Measurements from ENCODE around the gene EGFL7. TPM values are rescaled to one million over a fixed set of nuclear protein-coding genes. Genes with fewer than 3 reads are reported as not detected.

The EGFL7 gene
- total RNA-seq, 1 donor from 2014 or later: 6.9 TPM

DNA sequence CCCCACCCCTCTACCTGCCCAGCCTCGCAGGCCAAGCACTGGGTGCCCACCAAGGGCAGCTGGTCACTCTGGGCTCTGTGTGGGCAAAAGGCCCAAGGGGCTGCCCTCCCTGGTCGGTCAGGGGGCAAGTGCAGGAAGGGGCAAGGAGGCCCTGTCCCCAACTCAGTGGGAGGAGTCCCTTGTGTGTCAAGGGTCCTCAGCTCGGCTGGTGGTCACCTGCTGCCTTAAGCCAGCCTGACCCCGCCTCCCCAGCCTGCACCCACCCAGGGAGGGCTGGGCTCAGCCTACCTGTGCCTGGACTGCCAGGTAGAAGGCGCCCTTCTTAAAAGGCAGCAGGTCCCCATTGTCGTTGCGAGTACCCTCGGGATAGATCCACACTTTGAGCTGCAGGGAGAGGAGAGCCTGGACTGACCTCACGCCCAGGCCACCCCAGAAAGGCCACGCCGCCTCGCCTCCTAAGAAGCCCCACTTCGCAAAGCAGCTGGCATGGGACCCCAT lies 13.6 kb downstream of the EGFL7 start:
- TF ChIP-seq, protein P1, sequence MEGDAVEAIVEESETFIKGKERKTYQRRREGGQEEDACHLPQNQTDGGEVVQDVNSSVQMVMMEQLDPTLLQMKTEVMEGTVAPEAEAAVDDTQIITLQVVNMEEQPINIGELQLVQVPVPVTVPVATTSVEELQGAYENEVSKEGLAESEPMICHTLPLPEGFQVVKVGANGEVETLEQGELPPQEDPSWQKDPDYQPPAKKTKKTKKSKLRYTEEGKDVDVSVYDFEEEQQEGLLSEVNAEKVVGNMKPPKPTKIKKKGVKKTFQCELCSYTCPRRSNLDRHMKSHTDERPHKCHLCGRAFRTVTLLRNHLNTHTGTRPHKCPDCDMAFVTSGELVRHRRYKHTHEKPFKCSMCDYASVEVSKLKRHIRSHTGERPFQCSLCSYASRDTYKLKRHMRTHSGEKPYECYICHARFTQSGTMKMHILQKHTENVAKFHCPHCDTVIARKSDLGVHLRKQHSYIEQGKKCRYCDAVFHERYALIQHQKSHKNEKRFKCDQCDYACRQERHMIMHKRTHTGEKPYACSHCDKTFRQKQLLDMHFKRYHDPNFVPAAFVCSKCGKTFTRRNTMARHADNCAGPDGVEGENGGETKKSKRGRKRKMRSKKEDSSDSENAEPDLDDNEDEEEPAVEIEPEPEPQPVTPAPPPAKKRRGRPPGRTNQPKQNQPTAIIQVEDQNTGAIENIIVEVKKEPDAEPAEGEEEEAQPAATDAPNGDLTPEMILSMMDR (IDR thresholded peaks at IDR 0.05): no peak
- Mint-ChIP-seq H3K4me1 (ENCODE audit: unreplicated experiment) (no peaks in the 10 kb centered on the region), H3K9me3 (ENCODE audit: unreplicated experiment) (no peaks in the 10 kb centered on the region)

DNA sequence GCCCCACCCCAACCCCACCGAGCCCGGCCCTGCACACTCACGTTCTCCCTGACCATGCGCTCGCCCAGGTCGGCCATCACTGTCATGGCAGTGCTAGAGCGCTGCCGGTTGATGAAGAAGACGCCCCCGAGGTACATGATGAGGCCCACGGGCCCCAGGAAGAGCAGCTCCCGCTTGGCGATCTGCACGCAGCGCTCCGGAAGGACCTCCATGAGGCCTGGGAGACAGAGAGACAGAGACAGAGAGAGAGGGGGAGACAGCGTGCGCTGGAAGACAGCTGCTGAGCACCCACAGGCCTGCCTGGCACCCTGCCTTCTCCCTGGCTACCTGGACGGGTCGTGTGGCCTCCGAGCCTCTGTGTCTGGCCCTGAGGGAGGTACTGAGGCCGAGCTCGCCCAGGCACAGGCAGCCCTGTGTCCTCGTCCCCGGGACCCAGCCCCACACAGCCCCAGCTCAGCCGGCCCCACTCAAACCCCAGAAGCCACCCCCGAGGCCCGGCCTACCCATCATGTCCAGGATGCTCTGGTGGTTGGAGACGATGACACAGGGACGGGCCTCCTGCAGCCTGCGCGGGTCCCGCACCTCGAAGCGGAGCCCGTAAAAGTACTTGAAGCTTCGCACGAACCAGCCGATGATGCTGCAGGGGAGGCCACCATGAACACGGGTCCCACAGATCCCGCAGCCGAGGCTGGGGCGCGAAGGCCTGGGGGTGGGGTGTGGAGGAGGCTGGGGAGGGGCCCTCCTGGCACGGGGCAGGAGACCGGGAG lies 14.4 kb downstream of the EGFL7 start:
- Mint-ChIP-seq H3K4me3 (ENCODE audit: unreplicated experiment) (no peak overlapping the region), H3K36me3 (ENCODE audit: unreplicated experiment) (peaks cover 2% of the 10 kb centered on the region), H3K4me1 (ENCODE audit: unreplicated experiment) (no peaks in the 10 kb centered on the region), H3K27ac (ENCODE audit: unreplicated experiment) (no peak overlapping the region), H3K27me3 (ENCODE audit: unreplicated experiment) (no peaks in the 10 kb centered on the region), H3K9me3 (ENCODE audit: unreplicated experiment) (no peaks in the 10 kb centered on the region)
- DNase-seq (ENCODE audit: extremely low spot score, unreplicated experiment): no peak
- TF ChIP-seq, protein P1 (IDR thresholded peaks at IDR 0.05): no peak

More for the DNA sequence above, 13.6 kb downstream of the EGFL7 start:
- no peak overlapping the region for H3K27ac Mint-ChIP-seq (ENCODE audit: unreplicated experiment)
- H3K27me3 Mint-ChIP-seq (ENCODE audit: unreplicated experiment): no peaks in the 10 kb centered on the region
- H3K36me3 Mint-ChIP-seq (ENCODE audit: unreplicated experiment): peaks cover 2% of the 10 kb centered on the region
- H3K4me3 Mint-ChIP-seq (ENCODE audit: unreplicated experiment): no peak overlapping the region
- DNase-seq (ENCODE audit: extremely low spot score, unreplicated experiment): no peak

DNA sequence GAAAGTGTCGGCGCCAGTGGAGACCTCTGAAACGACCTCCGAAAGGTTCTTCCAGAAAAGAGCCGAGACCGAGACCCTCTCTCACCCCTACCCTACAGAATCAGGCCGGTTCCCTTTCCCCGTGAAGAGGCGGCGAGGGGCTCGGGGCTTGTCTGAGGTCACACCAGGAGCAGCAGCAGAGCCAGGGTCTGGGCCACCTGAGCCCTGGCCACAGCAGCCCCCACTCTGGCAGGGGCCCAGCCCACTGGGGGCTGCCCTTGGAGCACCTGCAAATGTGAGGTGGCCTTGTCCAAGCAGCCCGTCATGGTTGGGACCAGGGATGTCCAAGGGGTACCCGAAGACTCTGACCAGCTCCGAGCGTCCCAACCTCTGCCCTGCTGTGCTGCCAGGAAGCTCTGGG lies 15.3 kb downstream of the EGFL7 start:
- no peak overlapping the region for H3K27ac Mint-ChIP-seq (ENCODE audit: unreplicated experiment)
- H3K9me3 Mint-ChIP-seq (ENCODE audit: unreplicated experiment): no peaks in the 10 kb centered on the region
- TF ChIP-seq, protein P1 (IDR thresholded peaks at IDR 0.05): no peak
- H3K27me3 Mint-ChIP-seq (ENCODE audit: unreplicated experiment): no peaks in the 10 kb centered on the region
- peaks cover 2% of the 10 kb centered on the region for H3K36me3 Mint-ChIP-seq (ENCODE audit: unreplicated experiment)
- H3K4me1 Mint-ChIP-seq (ENCODE audit: unreplicated experiment): no peaks in the 10 kb centered on the region
- no peak overlapping the region for H3K4me3 Mint-ChIP-seq (ENCODE audit: unreplicated experiment)
- DNase-seq (ENCODE audit: extremely low spot score, unreplicated experiment): no peak

DNA sequence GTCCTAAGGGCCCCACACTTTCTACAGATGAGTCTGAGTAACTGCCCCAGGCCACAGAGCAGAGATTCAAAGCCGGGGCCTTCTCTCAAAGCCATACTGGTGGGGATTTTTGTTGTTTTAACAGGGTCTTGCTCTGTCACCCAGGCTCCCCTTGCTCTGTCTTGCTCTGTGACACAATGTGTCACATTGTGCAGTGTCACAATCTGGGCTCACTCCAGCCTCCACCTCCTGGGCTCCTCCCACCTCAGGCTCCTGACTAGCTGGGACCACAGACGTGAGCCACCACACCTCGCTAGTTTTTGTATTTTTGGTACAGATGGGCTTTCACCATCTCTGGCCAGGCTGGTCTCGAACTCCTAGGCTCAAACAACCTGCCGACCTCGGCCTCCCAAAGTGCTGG lies 15.9 kb downstream of the EGFL7 start:
- TF ChIP-seq, protein P1 (IDR thresholded peaks at IDR 0.05): no peak
- no peaks in the 10 kb centered on the region for H3K27me3 Mint-ChIP-seq (ENCODE audit: unreplicated experiment)
- no peaks in the 10 kb centered on the region for H3K9me3 Mint-ChIP-seq (ENCODE audit: unreplicated experiment)
- H3K4me3 Mint-ChIP-seq (ENCODE audit: unreplicated experiment): no peak overlapping the region
- H3K36me3 Mint-ChIP-seq (ENCODE audit: unreplicated experiment): peaks cover 2% of the 10 kb centered on the region
- no peaks in the 10 kb centered on the region for H3K4me1 Mint-ChIP-seq (ENCODE audit: unreplicated experiment)
- H3K27ac Mint-ChIP-seq (ENCODE audit: unreplicated experiment): no peak overlapping the region
- DNase-seq (ENCODE audit: extremely low spot score, unreplicated experiment): no peak

DNA sequence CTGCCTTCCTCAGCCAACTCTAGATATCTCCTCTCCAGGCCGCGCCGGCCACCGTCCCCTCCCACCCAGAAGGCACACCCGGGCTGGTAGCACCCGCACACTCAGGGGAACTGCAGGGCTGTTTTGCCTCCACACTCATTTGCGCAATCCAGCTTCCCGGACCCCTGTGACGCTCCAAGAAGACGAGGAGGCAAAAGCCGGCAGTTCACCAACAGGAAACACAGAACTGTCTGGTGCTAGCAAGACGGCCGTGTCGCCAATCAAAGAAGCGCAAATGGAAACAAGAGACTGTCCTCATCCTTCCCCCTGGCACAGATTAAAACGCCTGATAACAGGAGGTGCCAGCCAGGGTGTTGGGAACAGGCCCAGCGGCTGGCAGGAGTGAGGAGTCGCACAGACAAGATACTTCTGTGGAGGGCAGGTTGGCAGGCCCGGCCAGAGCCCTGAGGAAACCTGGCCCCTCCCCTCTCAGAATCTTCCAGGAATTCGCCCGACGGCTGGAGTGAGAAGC lies 16.8 kb downstream of the EGFL7 start:
- Mint-ChIP-seq H3K27me3 (ENCODE audit: unreplicated experiment) (no peaks in the 10 kb centered on the region), H3K9me3 (ENCODE audit: unreplicated experiment) (no peaks in the 10 kb centered on the region), H3K36me3 (ENCODE audit: unreplicated experiment) (no peaks in the 10 kb centered on the region), H3K4me1 (ENCODE audit: unreplicated experiment) (no peaks in the 10 kb centered on the region), H3K4me3 (ENCODE audit: unreplicated experiment) (no peak overlapping the region), H3K27ac (ENCODE audit: unreplicated experiment) (no peak overlapping the region)
- TF ChIP-seq, protein P1 (IDR thresholded peaks at IDR 0.05): no peak
- no peak for DNase-seq (ENCODE audit: extremely low spot score, unreplicated experiment)

All from osteocyte (in vitro differentiated cells).